Activated T-cell treated with anti-CD3 and anti-CD28 coated beads for 4 hours (primary cell): Measurements from ENCODE around the gene ZNF2.

Source experiments
- DNase-seq: peaks from one replicate; pipeline ENCODE4 v3.0.0-alpha.2; 2020

Gene ZNF2

DNA sequence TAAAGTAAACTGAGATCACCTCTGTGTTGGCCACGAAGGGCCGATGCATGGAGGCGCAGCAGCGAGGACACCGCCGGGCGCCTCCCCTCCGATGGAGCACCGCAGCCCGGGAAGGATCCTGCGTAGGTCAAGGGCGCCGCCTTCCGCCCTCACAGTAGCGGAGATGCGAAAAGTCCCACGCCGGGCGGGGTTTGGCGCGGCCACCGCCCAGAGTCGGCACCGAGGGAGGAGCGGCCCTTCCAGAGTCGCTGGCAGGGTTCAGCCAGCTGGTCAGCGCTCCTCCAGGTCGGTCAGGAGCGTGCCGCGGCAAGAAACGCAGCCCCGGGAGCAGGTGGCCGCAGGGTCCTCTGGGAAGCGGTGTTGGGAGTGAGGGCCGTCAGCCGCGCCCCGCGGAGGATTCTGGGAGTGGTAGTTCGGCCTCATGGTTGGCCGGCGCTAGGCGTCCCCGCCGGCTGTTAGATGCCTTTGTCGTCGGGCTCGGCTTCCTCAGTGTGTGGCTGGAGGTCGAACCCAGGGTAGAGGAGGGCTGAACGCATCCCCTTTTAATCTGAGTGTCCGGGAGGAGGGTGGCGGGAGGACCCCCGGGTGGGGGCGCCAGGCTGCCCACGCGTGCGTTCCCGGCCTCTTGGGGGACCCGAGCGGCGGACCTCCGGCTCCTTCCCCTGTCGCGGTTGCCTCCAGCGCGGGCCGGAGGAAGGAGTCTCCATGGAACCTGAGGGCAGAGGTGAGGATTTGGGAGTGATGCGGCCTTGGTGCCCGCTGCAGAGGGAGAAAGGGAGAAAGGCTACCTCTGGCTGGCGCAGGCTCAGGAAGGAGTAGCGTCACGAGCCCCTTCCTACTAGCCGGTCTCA lies 41.7 kb downstream of the ZNF2 start, which contains the start of gene ZNF892:
TSS of gene ZNF892 (plus strand) at position 411 of the 851 bp plus-strand sequence. CDS start at position 706, 295 bp downstream.
- DNase-seq = peak; percentile 72

DNA sequence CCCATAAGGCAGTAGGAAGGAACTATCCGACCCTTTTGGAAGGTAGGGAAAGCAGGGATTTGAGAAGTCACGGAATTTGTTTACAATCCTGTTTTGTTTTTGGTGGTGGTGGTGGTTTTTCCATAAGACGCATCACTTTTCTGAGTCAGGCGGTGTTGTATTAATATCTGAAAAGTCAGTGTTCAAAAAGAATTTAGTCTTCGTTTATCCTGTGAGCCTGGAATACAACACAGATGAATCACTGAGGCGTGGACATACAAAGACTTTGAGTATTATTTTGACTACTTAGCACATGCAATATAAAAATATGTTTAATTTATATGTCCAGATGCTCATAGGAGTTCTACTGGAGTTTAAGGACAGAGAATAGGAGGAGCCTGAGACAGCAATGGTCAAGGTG lies 42.5 kb downstream of the ZNF2 start:
- DNase-seq = no peak

DNA sequence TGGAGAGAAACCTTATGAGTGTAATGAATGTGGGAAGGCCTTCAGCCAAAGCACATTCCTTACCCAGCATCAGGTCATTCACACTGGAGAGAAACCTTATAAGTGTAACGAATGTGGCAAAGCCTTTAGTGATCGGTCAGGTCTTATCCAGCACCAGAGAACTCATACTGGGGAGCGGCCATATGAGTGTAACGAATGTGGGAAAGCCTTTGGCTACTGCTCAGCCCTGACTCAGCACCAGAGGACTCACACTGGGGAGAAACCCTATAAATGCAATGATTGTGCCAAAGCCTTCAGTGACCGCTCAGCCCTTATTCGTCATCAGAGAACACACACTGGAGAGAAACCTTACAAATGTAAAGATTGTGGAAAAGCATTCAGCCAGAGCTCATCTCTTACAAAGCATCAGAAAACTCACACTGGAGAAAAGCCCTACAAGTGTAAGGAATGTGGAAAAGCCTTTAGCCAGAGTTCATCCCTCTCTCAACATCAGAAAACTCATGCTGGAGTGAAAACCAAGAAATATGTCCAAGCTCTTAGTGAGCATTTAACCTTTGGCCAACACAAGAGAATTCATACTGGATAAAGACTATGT lies 49.5 kb downstream of the ZNF2 start:
- DNase-seq = no peak

DNA sequence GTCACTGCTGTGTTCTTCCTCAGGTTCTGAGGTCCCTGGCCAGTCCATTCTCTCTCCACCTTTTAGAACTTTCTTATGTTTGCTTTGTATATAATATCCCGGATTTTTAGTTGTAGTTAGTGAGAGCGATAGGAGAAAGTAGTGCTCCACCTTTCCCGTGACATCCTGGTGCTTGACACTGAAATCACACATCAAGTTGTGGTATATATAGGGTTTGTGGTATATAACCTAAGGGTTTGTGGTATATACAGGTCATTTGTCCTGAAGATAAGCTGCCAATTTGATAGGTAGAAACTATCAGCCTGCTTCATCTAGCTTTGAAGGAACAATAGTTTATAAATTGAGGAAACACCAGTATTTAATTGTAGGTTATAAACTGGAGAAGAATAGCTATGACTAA lies 54.8 kb downstream of the ZNF2 start:
- DNase-seq = no peak

DNA sequence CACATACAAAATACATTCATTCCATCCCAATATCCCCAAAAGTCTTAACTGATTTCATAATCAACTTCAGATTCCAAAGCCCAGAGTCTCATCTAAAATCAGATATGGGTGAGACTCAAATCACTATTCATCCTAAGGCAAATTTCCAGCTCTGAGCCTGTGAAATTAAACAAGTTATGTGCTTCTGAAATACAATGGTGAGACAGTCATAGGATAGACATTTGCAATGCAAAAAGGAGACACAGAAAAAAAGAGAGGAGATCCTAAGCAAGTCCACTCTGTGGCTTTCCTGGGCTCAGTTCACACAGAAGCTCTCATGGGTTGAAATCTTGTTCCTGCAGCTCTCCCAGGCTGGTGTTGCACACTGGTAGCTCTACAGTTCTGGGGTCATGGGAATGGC lies 60.0 kb downstream of the ZNF2 start:
- DNase-seq = no peak

DNA sequence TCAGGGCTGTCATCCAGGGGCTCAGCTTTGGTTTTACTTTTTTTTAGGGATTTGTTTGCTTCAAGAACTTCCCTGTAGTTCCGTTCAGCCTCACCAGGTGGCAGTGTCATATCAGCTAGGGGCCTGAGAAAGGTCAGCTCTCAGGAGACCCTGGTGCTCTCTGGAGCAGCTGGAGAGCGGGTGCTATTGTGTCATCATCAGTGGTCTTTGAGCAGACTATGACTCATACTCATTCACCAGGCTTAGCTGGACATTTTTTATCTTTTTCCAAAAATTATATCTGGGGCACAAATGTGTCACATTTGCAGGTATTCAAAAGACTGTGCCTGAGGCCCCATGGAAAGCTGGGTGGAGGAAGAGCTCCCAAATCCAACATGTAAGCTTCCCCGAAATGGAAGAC lies 66.1 kb downstream of the ZNF2 start:
- no peak for DNase-seq

DNA sequence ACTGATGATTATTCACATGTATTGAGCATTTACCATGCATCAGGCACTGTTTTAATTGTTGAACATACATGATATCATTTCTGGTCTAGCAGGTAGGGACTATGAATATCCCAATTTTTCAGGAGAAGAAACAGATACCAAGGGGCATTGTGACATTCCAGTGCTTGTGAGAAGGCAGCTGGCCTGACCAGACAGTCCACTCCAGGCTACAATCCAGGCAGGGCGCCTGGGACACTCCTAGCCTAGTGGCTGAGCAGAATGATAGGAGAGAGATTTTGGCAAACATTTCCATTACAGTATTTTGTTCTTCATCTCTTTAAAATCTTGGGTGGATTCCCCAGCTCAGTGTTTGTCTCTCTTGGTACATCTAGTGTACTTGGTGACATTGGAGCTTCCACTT lies 66.6 kb downstream of the ZNF2 start:
- no peak for DNase-seq
